Measurements from ENCODE around the gene PPME1.

DNA sequence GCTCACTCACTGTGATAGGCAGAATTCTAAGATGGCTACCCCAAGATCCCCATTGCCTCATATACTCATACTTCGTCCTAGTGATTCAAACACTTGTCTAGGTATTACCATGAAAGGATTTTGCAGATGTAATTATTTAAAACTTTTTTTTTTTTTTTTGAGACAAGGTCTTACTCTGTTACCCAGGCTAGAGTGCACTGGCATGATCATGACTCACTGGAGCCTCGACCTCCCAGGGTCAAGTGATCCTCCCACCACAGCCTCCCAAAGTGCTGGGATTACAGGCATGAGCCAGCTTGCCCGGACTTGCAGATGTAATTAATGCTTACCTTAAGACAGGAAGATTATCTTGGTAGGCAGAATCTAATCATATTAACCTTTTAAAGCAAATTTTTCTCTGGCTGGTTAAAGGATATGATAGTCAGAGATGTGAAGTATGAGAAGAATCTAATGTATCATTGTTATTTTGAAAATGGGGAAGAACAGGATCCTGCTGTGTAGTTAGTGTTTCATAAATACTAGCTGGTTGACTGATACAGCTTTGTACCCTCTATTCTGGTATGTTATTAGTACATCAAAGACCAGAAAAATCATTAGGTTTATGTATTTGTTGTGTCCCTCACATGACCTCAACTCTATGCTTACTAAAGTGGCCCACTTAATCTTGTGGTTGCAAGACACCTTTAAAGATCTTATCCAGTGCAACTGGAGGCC lies 35.8 kb upstream of the PPME1 start:
- TF ChIP-seq, protein P1, sequence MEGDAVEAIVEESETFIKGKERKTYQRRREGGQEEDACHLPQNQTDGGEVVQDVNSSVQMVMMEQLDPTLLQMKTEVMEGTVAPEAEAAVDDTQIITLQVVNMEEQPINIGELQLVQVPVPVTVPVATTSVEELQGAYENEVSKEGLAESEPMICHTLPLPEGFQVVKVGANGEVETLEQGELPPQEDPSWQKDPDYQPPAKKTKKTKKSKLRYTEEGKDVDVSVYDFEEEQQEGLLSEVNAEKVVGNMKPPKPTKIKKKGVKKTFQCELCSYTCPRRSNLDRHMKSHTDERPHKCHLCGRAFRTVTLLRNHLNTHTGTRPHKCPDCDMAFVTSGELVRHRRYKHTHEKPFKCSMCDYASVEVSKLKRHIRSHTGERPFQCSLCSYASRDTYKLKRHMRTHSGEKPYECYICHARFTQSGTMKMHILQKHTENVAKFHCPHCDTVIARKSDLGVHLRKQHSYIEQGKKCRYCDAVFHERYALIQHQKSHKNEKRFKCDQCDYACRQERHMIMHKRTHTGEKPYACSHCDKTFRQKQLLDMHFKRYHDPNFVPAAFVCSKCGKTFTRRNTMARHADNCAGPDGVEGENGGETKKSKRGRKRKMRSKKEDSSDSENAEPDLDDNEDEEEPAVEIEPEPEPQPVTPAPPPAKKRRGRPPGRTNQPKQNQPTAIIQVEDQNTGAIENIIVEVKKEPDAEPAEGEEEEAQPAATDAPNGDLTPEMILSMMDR (IDR thresholded peaks at IDR 0.05) = no peak
- TF ChIP-seq POLR2A (IDR thresholded peaks at IDR 0.05) = no peak
